A549 (cell line): ENCODE measurements around the gene SPATA12. TPM values are rescaled to one million over a fixed set of nuclear protein-coding genes. Genes with fewer than 3 reads are reported as not detected.

ENCODE experiments used
- ATAC-seq, 2 experiments: fragments of 200-7000 bp in 1 of 2; fragments of >200 bp in 1 of 2; cut with Nextera tagmentation in 1 of 2; cut with Tn5 transposase in 1 of 2; 3 replicates each; pipeline versions ENCODE4 v1.8.0 to v1.9.1; 2018 to 2020; ENCODE audit warnings: mild to moderate bottlenecking in 1 of 2, moderate library complexity in 1 of 2
- CTCF ChIA-PET: fragments of 300-600 bp; sonication (Branson Sonifier 250); formaldehyde crosslinking; extraction: SDS; loops from one replicate; lab custom pipeline; 2021; ENCODE audit warnings: antibody characterized with exemption, inconsistent platforms; lab: Yijun Ruan, JAX
- POLR2A ChIA-PET: fragments of 350-600 bp; formaldehyde crosslinking; extraction: SDS; loops from one replicate; lab custom pipeline; 2021; ENCODE audit warnings: antibody characterized with exemption, inconsistent platforms; lab: Yijun Ruan, JAX
- DNase-seq, 2 experiments: peaks; one replicate each; pipeline versions ENCODE4 v3.0.0 to v3.0.0-alpha.2; 2011 to 2016; ENCODE audit warnings: low read depth in 1 of 2, low spot score in 1 of 2
- FAIRE-seq: peaks from 2 replicates; lab custom pipeline; 2011; peaks lifted over from hg19 to GRCh38; lab: Jason Lieb, UNC
- H3K27ac ChIP-seq, 2 experiments: fragments of >200 bp; sonication (Bioruptor Twin); formaldehyde crosslinking; 3 replicates each; pipeline ENCODE4 v1.5.1; 2016 to 2017
- H3K4me1 ChIP-seq: fragments of >200 bp; sonication (Bioruptor Twin); formaldehyde crosslinking; 3 replicates; pipeline ENCODE4 v1.6.1; 2016
- H3K4me2 ChIP-seq: fragments of >200 bp; sonication (Bioruptor Twin); formaldehyde crosslinking; 3 replicates; pipeline ENCODE4 v1.6.1; 2016
- H3K4me3 ChIP-seq: fragments of >200 bp; sonication (Bioruptor Twin); formaldehyde crosslinking; 3 replicates; pipeline ENCODE4 v1.5.1; 2016
- H3K9me3 ChIP-seq: fragments of >200 bp; sonication (Bioruptor Twin); formaldehyde crosslinking; 3 replicates; pipeline ENCODE4 v1.6.1; 2016
- CEBPB ChIP-seq, 2 experiments: fragments of >200 bp in 1 of 2; sonication (Bioruptor Twin) in 1 of 2; formaldehyde crosslinking in 1 of 2; IDR thresholded peaks; 2 replicates each; pipeline ENCODE4 v1.6.1; 2012 to 2016
- CHD2 ChIP-seq: fragments of 150-350 bp; IDR thresholded peaks from 2 replicates; pipeline ENCODE4 v1.6.1; 2014; ENCODE audit warnings: low read length; ENCODE audit not compliant: partially characterized antibody
- CHD4 ChIP-seq: fragments of 200-600 bp; sonication (generic); IDR thresholded peaks from 2 replicates; pipeline ENCODE4 v1.6.1; 2016; ENCODE audit warnings: antibody characterized with exemption, mild to moderate bottlenecking, borderline replicate concordance
- EHF ChIP-seq: fragments of 250-450 bp; sonication (Bioruptor Pico); IDR thresholded peaks from 2 replicates; pipeline ENCODE4 v1.5.0; 2020; ENCODE audit warnings: mild to moderate bottlenecking
- EP300 ChIP-seq, 2 experiments: fragments of >200 bp; sonication (Bioruptor Twin); formaldehyde crosslinking; IDR thresholded peaks; 2 replicates in 1 of 2; 3 replicates in 1 of 2; pipeline ENCODE4 v1.6.1; 2016 to 2017
- FOSB ChIP-seq: fragments of 250-450 bp; sonication (Bioruptor Pico); IDR thresholded peaks from 2 replicates; pipeline ENCODE4 v1.5.0; 2020; ENCODE audit warnings: mild to moderate bottlenecking, moderate library complexity
- FOSL2 ChIP-seq, 2 experiments: fragments of 450-650 bp in 1 of 2; fragments of >200 bp in 1 of 2; sonication (Bioruptor Twin) in 1 of 2; formaldehyde crosslinking; IDR thresholded peaks; 2 replicates each; pipeline versions ENCODE4 v1.5.0 to v1.6.1; 2016 to 2020; ENCODE audit warnings: mild to moderate bottlenecking in 1 of 2, moderate library complexity in 1 of 2
- FOXS1 ChIP-seq: fragments of 250-450 bp; sonication (Bioruptor Pico); IDR thresholded peaks from 2 replicates; pipeline ENCODE4 v1.5.0; 2020; ENCODE audit warnings: mild to moderate bottlenecking, moderate library complexity
- GATA3 ChIP-seq: IDR thresholded peaks from 2 replicates; pipeline ENCODE4 v1.6.1; 2012; ENCODE audit warnings: borderline replicate concordance
- HDAC2 ChIP-seq: fragments of 200-600 bp; sonication (generic); IDR thresholded peaks from 2 replicates; pipeline ENCODE4 v1.6.1; 2016
- HEYL ChIP-seq: fragments of 250-450 bp; sonication (Bioruptor Pico); IDR thresholded peaks from 2 replicates; pipeline ENCODE4 v1.8.0; 2021; ENCODE audit warnings: mild to moderate bottlenecking, moderate library complexity
- HOXA7 ChIP-seq: fragments of 250-450 bp; sonication (Bioruptor Pico); IDR thresholded peaks from 2 replicates; pipeline ENCODE4 v1.5.0; 2020; ENCODE audit warnings: mild to moderate bottlenecking, moderate library complexity
- JUNB ChIP-seq: fragments of >200 bp; sonication (Bioruptor Twin); formaldehyde crosslinking; IDR thresholded peaks from 2 replicates; pipeline ENCODE4 v1.6.1; 2016
- NPAS2 ChIP-seq: fragments of 250-450 bp; sonication (Bioruptor Pico); IDR thresholded peaks from 2 replicates; pipeline ENCODE4 v1.8.0; 2022; ENCODE audit warnings: mild to moderate bottlenecking, moderate library complexity, borderline replicate concordance
- NR3C1 ChIP-seq: fragments of >200 bp; sonication (Bioruptor Twin); formaldehyde crosslinking; IDR thresholded peaks from 3 replicates; pipeline ENCODE4 v1.6.1; 2017
- RAD21 ChIP-seq, 2 experiments: fragments of >200 bp in 1 of 2; sonication (Bioruptor Twin) in 1 of 2; formaldehyde crosslinking in 1 of 2; IDR thresholded peaks in 1 of 2; conservative IDR thresholded peaks in 1 of 2; 2 replicates in 1 of 2; 3 replicates in 1 of 2; pipeline ENCODE4 v1.6.1; 2012 to 2018; ENCODE audit warnings: inconsistent platforms in 1 of 2
- RCOR1 ChIP-seq: fragments of 150-350 bp; IDR thresholded peaks from 2 replicates; pipeline ENCODE4 v1.6.1; 2014; ENCODE audit warnings: antibody characterized with exemption, low read length, low read depth
- RFX5 ChIP-seq: fragments of 450-650 bp; IDR thresholded peaks from 2 replicates; pipeline ENCODE4 v1.7.1; 2014; ENCODE audit warnings: antibody characterized with exemption, mild to moderate bottlenecking, moderate library complexity
- SREBF2 ChIP-seq: fragments of 450-650 bp; IDR thresholded peaks from 2 replicates; pipeline ENCODE4 v1.6.1; 2014; ENCODE audit warnings: mild to moderate bottlenecking, moderate library complexity
- ZFP36 ChIP-seq: fragments of 450-650 bp; IDR thresholded peaks from 2 replicates; pipeline ENCODE4 v1.6.1; 2014; ENCODE audit warnings: borderline replicate concordance; ENCODE audit not compliant: partially characterized antibody
- ZNF302 ChIP-seq: fragments of 250-450 bp; sonication (Bioruptor Pico); IDR thresholded peaks from 2 replicates; pipeline ENCODE4 v1.9.0; 2021; ENCODE audit warnings: inconsistent platforms, mild to moderate bottlenecking, moderate library complexity
- ZSCAN20 ChIP-seq: fragments of 250-450 bp; sonication (Bioruptor Pico); IDR thresholded peaks from 2 replicates; pipeline ENCODE4 v1.8.0; 2022; ENCODE audit warnings: mild to moderate bottlenecking, moderate library complexity
- WGBS: methylation state at CpG from one replicate; pipeline ENCODE4 v1.1.6; 2017; ENCODE audit errors: missing lambda C conversion rate; 5-methylcytosine and 5-hydroxymethylcytosine counted together
- polyA plus RNA-seq, 4 experiments: library from polyadenylated mRNA; depleted of rRNA in 3 of 4; stranded (reverse); fragments of >200 nt; fragmentation: RNase III in 1 of 4; extraction: RNeasy Plus Mini Kit Qiagen cat#74134 plus additional on column Dnase treatment in 1 of 4; gene quantifications; 2 replicates in 3 of 4; 3 replicates in 1 of 4; pipeline ENCODE4 v1.2.3, GENCODE V29; 2011 to 2017
- TF ChIP-seq, protein P1 (sequence below): fragments of 450-650 bp; IDR thresholded peaks from 2 replicates; pipeline ENCODE4 v1.6.1; 2014; ENCODE audit warnings: antibody characterized with exemption
- TF ChIP-seq, protein P2 (sequence below): fragments of >200 bp; sonication (Bioruptor Twin); formaldehyde crosslinking; IDR thresholded peaks from 3 replicates; pipeline ENCODE4 v1.6.1; 2016
- TF ChIP-seq, protein P3 (sequence below): fragments of >200 bp; sonication (Bioruptor Twin); formaldehyde crosslinking; IDR thresholded peaks from 2 replicates; pipeline ENCODE4 v1.6.1; 2016
- TF ChIP-seq, protein P4 (sequence below): IDR thresholded peaks from 2 replicates; pipeline ENCODE4 v1.6.1; 2012
- TF ChIP-seq, protein P5 (sequence below): fragments of 250-450 bp; sonication (Bioruptor Pico); IDR thresholded peaks from 2 replicates; pipeline ENCODE4 v1.5.0; 2020; ENCODE audit warnings: low read depth, mild to moderate bottlenecking, moderate library complexity

The SPATA12 gene
- polyA plus RNA-seq, 2 of the 4 experiments (the other 2 are of a cell fraction), result 0.17 to 0.18 TPM

DNA sequence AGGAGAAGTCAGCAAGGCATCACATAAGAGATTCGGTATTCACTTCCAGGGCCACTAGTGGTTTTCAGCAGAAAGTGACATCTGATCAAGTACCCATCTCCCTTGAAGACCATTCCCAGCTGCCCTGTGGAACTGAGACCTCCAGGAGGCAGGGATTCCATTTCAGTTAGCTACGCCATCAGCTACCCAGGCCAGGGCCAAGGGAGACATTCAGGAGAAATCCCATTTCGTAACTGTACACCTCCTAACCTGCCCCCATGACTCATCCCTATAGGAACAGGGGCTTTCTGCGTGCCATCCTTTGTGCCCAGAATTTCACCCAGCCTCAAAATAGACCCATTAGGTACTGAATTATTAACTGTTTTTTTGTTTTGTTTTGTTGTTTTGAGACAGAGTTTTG is 24.7 kb downstream of the SPATA12 start:
- no peak for ATAC-seq
- ChIA-PET POLR2A (no interaction called here), CTCF (no interaction called here)
- Histone ChIP-seq H3K9me3 (no peaks in the 10 kb centered on the region), H3K27ac (no peak overlapping the region), H3K4me2 (no peak overlapping the region), H3K4me1 (no peaks in the 10 kb centered on the region), H3K4me3 (no peak overlapping the region)
- no peak for TF ChIP-seq JUNB
- TF ChIP-seq RAD21 (conservative IDR thresholded peaks at IDR 0.05 in 1 of 2, IDR thresholded peaks at IDR 0.05 in 1 of 2), result no peak
- TF ChIP-seq, protein P1, sequence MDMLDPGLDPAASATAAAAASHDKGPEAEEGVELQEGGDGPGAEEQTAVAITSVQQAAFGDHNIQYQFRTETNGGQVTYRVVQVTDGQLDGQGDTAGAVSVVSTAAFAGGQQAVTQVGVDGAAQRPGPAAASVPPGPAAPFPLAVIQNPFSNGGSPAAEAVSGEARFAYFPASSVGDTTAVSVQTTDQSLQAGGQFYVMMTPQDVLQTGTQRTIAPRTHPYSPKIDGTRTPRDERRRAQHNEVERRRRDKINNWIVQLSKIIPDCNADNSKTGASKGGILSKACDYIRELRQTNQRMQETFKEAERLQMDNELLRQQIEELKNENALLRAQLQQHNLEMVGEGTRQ, result no peak
- TF ChIP-seq, protein P2, sequence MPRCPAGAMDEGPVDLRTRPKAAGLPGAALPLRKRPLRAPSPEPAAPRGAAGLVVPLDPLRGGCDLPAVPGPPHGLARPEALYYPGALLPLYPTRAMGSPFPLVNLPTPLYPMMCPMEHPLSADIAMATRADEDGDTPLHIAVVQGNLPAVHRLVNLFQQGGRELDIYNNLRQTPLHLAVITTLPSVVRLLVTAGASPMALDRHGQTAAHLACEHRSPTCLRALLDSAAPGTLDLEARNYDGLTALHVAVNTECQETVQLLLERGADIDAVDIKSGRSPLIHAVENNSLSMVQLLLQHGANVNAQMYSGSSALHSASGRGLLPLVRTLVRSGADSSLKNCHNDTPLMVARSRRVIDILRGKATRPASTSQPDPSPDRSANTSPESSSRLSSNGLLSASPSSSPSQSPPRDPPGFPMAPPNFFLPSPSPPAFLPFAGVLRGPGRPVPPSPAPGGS, result no peak
- TF ChIP-seq, protein P3, sequence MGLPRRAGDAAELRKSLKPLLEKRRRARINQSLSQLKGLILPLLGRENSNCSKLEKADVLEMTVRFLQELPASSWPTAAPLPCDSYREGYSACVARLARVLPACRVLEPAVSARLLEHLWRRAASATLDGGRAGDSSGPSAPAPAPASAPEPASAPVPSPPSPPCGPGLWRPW, result no peak
- TF ChIP-seq, protein P4, sequence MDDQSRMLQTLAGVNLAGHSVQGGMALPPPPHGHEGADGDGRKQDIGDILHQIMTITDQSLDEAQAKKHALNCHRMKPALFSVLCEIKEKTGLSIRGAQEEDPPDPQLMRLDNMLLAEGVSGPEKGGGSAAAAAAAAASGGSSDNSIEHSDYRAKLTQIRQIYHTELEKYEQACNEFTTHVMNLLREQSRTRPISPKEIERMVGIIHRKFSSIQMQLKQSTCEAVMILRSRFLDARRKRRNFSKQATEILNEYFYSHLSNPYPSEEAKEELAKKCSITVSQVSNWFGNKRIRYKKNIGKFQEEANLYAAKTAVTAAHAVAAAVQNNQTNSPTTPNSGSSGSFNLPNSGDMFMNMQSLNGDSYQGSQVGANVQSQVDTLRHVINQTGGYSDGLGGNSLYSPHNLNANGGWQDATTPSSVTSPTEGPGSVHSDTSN, result no peak
- WGBS, result 98% methylated on average over 4 of the region's 4 CpGs
- FAIRE-seq, result no peak
- DNase-seq, result no peak

DNA sequence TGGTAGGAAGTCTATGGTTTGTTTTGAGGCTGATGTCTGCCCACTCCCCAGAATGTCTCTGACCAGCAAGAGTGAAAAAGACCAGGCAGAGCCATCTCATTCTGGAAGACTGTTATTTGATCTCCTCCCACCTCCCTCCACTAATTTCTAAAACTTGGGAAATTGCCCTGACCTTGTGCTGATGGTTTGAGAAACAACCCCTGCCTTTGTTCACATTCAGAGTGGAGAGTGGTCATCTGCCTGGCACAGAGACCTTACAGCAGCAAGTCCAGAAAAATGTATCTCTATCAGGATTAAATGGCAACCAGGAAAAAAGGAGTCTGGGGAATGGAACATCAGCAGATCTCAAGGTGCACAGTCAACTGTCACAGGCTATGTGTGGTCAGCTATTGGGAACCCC is 25.7 kb downstream of the SPATA12 start:
- DNase-seq (no peak), ATAC-seq (no peak), FAIRE-seq (no peak)
- POLR2A ChIA-PET, result no interaction called here
- Histone ChIP-seq H3K9me3 (no peaks in the 10 kb centered on the region), H3K4me2 (no peak overlapping the region), H3K4me1 (no peaks in the 10 kb centered on the region), H3K4me3 (no peak overlapping the region), H3K27ac (no peak overlapping the region)
- no peak for TF ChIP-seq RAD21 (conservative IDR thresholded peaks at IDR 0.05 in 1 of 2, IDR thresholded peaks at IDR 0.05 in 1 of 2)
- TF ChIP-seq ZSCAN20 (CRISPR knock-in tag), result no peak
- TF ChIP-seq EHF, result no peak
- TF ChIP-seq GATA3, result no peak
- no peak for TF ChIP-seq HOXA7
- TF ChIP-seq, protein P3, result no peak
- TF ChIP-seq ZNF302, result no peak
- no peak for TF ChIP-seq NR3C1
- TF ChIP-seq JUNB, result no peak
- TF ChIP-seq NPAS2 (CRISPR knock-in tag), result no peak
- TF ChIP-seq RFX5, result no peak
- TF ChIP-seq, protein P5, sequence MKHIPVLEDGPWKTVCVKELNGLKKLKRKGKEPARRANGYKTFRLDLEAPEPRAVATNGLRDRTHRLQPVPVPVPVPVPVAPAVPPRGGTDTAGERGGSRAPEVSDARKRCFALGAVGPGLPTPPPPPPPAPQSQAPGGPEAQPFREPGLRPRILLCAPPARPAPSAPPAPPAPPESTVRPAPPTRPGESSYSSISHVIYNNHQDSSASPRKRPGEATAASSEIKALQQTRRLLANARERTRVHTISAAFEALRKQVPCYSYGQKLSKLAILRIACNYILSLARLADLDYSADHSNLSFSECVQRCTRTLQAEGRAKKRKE, result no peak
- TF ChIP-seq SREBF2, result no peak
- TF ChIP-seq CHD2, result no peak
- no peak for TF ChIP-seq FOXS1
- CTCF ChIA-PET, result interaction anchor here (5.0 kb wide), 1 partner anchor 13 kb away, joined by 32 read pairs; no protein-coding TSS in a partner anchor

DNA sequence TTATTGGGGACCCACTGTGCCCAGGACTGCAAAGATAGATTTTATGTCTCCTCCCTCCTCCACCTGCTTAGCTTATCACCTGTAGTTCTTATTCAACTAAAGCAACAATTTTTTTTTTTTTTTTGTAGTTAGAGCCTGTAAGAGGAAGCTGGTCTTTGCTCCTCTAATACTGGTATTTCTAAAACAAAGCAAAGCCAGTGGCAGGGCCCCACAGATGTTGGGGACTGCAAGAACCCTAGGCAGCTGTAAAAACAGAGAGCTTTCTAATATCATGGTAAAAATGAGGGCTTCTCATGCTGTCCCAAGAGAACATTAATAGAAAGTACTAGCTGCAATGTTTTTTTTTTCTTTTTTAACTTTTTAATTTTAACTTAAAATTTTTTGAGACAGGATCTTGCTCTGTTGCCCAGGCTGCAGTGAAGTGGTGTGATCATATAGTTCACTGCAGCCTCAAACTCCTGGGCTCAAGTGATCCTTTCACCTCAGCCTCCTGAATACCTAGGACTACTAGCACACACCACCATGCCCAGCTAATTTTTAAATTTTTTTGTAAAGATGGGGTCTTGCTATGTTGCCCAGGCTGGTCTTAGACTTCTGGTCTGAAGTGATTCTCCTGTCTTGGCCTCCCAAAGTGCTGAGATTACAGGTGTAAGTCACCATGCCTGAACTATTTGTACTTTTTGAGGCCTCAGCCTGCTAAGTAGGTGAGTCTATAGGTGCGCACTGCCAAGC is 27.1 kb downstream of the SPATA12 start:
- Histone ChIP-seq H3K9me3 (no peaks in the 10 kb centered on the region), H3K27ac (no peak overlapping the region), H3K4me1 (no peaks in the 10 kb centered on the region), H3K4me3 (no peak overlapping the region), H3K4me2 (no peak overlapping the region)
- ChIA-PET POLR2A (no interaction called here), CTCF (interaction anchor here (0.6 to 5.0 kb wide), 4 partner anchors 12 to 99 kb away, joined by 3 to 32 read pairs (median 4); no protein-coding TSS in a partner anchor)
- FAIRE-seq, result no peak
- ATAC-seq, result no peak
- DNase-seq, result no peak
- 100% methylated on average over 1 of the region's 1 CpG for WGBS
- no peak for TF ChIP-seq EP300 (IDR thresholded peaks at IDR 0.05)
- TF ChIP-seq, protein P4, result no peak
- TF ChIP-seq, protein P3, result no peak
- TF ChIP-seq HEYL, result no peak
- TF ChIP-seq FOSL2 (IDR thresholded peaks at IDR 0.05), result no peak
- no peak for TF ChIP-seq FOSL2 (CRISPR knock-in tag; IDR thresholded peaks at IDR 0.05)
- TF ChIP-seq FOSB (CRISPR knock-in tag), result no peak
- TF ChIP-seq HDAC2, result no peak
- no peak for TF ChIP-seq CHD4
- TF ChIP-seq, protein P1, result no peak
- no peak for TF ChIP-seq ZFP36
- no peak for TF ChIP-seq RCOR1
- TF ChIP-seq CEBPB (IDR thresholded peaks at IDR 0.05), result no peak
